Adrenal gland (tissue), 5 donors: Measurements from ENCODE around the gene ABCB4.

Experiments
- CTCF ChIP-seq, 6 experiments: fragments of 450-650 bp in 4 of 6; fragments of 200-600 bp in 2 of 6; sonication (generic) in 1 of 6; IDR thresholded peaks; 1 replicate in 5 of 6; 2 replicates in 1 of 6; pipeline versions ENCODE4 v1.5.1 to v1.8.0; 2016 to 2021; ENCODE audit warnings: antibody characterized with exemption in 6 of 6, mild to moderate bottlenecking in 2 of 6, moderate library complexity in 1 of 6
- POLR2A ChIP-seq, 2 donors: fragments of 450-650 bp; IDR thresholded peaks; one replicate each; pipeline ENCODE4 v1.6.1; 2017; ENCODE audit warnings: antibody characterized with exemption in 2 of 2, mild to moderate bottlenecking in 2 of 2, moderate library complexity in 1 of 2
- donor health status: DM: no; HTN: no; CAD: no.

GRCh38 chr7:87483131-87483530 is 7.7 kb upstream of the ABCB4 start:
- TF ChIP-seq POLR2A (IDR thresholded peaks at IDR 0.05) = no peak
- no peak for TF ChIP-seq CTCF (IDR thresholded peaks at IDR 0.05)
